C4-2B (cell line): ENCODE measurements around the gene CNTFR.

Experiments used
- H3K27ac ChIP-seq: fragments of 450-650 bp; 2 replicates; pipeline ENCODE4 v1.5.1; 2017
- ZFX ChIP-seq: fragments of 450-650 bp; IDR thresholded peaks from 2 replicates; pipeline ENCODE4 v1.6.1; 2017
- TF ChIP-seq, protein P1 (sequence below): fragments of 450-650 bp; conservative IDR thresholded peaks from 2 replicates; pipeline ENCODE4 v1.5.1; 2017; ENCODE audit warnings: mild to moderate bottlenecking

The CNTFR gene

GRCh38 chr9:34603610-34604231 is 14.2 kb upstream of the CNTFR start:
- no peak overlapping the region for H3K27ac ChIP-seq
- TF ChIP-seq ZFX = no peak
- TF ChIP-seq, protein P1, sequence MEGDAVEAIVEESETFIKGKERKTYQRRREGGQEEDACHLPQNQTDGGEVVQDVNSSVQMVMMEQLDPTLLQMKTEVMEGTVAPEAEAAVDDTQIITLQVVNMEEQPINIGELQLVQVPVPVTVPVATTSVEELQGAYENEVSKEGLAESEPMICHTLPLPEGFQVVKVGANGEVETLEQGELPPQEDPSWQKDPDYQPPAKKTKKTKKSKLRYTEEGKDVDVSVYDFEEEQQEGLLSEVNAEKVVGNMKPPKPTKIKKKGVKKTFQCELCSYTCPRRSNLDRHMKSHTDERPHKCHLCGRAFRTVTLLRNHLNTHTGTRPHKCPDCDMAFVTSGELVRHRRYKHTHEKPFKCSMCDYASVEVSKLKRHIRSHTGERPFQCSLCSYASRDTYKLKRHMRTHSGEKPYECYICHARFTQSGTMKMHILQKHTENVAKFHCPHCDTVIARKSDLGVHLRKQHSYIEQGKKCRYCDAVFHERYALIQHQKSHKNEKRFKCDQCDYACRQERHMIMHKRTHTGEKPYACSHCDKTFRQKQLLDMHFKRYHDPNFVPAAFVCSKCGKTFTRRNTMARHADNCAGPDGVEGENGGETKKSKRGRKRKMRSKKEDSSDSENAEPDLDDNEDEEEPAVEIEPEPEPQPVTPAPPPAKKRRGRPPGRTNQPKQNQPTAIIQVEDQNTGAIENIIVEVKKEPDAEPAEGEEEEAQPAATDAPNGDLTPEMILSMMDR = peak; percentile 95

DNA sequence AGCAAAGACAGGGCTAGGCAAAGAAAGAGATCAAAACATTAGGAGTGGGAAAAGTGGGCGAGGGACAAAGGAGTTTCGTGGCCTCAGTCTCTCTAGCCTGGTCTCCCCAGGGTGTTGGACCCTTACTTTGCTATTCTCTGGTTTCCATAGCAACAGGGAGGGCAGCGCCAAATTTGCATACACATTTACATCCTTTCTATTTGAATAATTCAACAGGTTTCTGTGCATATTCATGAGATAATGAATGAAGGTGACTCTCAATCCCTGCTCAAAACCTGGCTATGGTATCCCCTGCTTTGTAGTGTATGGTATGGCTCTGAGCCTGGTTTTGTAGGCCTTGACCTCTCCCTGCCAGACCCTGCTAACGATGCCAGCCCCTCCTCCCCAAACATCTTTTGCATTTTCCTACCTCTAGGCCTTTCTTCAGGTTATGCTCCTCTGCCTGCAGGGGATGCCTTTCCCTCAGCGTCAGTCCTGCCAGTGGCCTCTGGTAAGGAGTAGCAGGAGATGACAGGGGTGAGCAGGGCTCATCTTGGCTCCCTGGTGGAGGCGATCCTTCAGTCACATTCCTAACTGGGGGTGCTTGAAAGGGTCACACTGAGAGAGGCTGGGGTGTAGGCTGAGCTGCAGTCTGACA is 12.5 kb upstream of the CNTFR start:
- TF ChIP-seq, protein P1 = no peak
- TF ChIP-seq ZFX = no peak
- no peak overlapping the region for H3K27ac ChIP-seq

GRCh38 chr9:34600908-34601307 is 11.4 kb upstream of the CNTFR start:
- H3K27ac ChIP-seq = no peak overlapping the region
- TF ChIP-seq ZFX = no peak
- TF ChIP-seq, protein P1 = no peak

GRCh38 chr9:34599546-34599945 is 10.0 kb upstream of the CNTFR start:
- no peak for TF ChIP-seq ZFX
- TF ChIP-seq, protein P1 = no peak

GRCh38 chr9:34594177-34594576 is 4.7 kb upstream of the CNTFR start:
- no peak for TF ChIP-seq ZFX
- TF ChIP-seq, protein P1 = no peak
- no peak overlapping the region for H3K27ac ChIP-seq

More at GRCh38 chr9:34599546-34599945, 10.0 kb upstream of the CNTFR start:
- no peak overlapping the region for H3K27ac ChIP-seq

GRCh38 chr9:34592895-34593601 is 3.5 kb upstream of the CNTFR start:
- TF ChIP-seq, protein P1 = no peak
- TF ChIP-seq ZFX = no peak
- H3K27ac ChIP-seq = no peak overlapping the region
